Activated CD4-positive, CD25-positive, alpha-beta regulatory T cell treated with anti-CD3 and anti-CD28 coated beads, Interleukin-2, amount 50 U/mL, for 72 hours (primary cell): ENCODE measurements around the gene TPM1.
A peak's percentile ranks its signal among the peaks of the same experiment; 100 is the strongest.
"Not testable (repeated sequence)": the region's sequence is repeated elsewhere in the genome, so short reads cannot be mapped to it uniquely, and the experiment has no call there.

Experiments
- DNase-seq: peaks from one replicate; pipeline ENCODE4 v3.0.0; 2021

Gene TPM1

DNA sequence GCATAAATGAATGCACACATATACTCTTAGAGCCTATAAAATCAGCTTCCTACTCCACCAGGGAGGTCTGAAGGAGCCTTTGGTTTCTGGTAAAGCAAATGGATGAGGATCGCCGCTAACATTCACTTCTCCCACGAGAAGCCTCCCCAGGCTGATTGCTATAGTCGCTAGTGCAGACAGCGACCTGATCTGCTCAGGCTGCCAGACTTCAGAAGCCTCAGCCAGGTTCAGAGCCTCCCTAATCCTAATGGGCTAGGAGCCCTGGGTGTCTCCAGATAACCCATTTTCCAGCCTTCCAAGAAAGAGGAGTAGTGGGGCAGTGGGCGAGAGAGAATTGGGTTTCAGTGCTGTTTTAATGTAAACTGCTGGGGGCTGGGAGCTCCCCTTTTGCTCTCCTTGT lies 35.4 kb downstream of the TPM1 start:
- no peak for DNase-seq

GRCh38 chr15:63079947-63080626 lies 37.5 kb downstream of the TPM1 start:
- DNase-seq: no peak

DNA sequence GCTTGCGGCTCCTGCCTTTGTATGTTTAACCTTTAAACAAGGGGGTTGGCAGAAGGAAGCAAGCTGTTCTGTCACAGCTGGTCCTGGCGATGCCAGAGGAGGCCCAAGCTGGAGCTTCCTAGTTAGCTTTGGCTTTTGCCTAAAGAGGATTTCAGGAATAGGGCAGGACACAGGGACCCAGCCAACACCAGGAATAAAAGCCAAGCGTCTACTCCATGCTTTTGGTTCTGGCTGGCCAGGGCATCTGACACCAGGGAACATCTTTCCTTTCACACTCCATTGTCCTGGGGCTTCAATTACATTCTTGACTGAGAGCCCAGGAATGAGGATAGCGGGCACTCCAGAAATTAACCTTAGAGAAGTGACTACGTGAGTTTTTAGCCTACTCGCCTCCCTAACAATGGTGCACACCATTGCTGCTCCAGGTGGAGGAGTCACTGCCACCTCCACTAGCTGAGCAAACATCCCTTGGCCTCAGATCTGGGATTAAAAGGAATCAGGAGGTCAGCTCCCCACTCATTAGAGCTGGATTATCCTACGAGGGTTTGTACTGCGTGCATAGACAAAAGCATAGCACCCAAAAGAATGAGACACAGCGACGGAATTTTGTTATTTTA lies 38.2 kb downstream of the TPM1 start:
- DNase-seq: no peak

DNA sequence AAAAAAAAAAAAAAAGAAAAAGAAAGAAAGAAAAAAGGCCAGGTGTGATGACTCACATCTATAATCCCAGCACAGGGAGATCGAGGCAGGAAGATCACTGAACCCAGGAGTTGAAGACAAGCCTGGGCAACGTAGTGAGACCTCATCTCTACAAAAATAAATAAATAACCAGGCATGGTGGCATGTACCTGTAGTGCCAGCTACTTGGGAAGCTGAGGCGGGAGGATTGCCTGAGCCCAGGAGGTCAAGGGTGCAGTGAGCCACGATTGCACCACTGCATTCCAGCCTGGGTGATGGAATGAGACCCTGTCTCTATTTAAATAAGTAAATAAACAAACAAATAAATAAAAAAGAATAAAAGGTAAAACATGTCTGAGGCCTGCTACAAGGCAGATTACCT lies 39.8 kb downstream of the TPM1 start:
- DNase-seq: no peak

DNA sequence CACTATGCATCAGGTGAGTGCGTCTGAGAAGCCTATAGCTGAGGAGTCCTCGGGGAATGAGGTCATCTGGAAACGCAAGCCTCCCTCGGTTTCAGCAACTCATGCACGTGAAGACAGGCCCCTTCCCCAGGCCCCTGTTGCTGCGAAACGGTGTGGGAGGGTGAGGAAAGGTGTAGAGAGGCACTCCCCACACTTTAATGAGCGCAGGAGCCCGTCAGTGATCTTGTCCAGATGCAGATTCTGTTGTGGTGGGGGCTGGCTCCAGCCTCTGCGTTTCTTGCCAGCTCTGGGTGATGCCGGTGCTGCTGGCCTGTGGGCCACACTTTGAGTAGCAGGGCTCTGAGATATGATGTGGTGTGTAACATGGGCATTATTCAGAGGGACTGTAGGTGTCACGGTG lies 40.5 kb downstream of the TPM1 start:
- DNase-seq: no peak

GRCh38 chr15:63083541-63083940 lies 41.0 kb downstream of the TPM1 start:
- no peak for DNase-seq

- DNase-seq: no peak
Measured at GRCh38 chr15:63084806-63085205, 42.3 kb downstream of the TPM1 start.

DNA sequence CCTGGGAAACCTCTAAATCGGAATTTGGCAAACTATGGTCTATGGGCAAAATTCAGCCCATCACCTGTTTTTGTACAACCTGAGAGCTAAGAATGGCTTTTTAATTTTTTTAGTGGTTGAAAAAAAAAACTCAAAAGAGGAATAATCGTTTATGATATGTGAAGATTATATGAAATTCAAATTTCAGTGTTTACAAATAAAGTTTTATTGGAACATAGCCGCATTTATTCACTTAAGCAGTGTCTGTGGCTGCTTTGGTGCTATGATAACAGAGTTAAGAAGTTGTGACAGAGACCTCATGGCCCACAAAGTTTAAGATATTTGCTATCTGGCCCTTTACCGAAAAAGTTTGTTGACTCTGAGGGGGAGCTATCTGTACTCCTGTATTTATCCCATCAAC lies 42.7 kb downstream of the TPM1 start:
- no peak for DNase-seq

DNA sequence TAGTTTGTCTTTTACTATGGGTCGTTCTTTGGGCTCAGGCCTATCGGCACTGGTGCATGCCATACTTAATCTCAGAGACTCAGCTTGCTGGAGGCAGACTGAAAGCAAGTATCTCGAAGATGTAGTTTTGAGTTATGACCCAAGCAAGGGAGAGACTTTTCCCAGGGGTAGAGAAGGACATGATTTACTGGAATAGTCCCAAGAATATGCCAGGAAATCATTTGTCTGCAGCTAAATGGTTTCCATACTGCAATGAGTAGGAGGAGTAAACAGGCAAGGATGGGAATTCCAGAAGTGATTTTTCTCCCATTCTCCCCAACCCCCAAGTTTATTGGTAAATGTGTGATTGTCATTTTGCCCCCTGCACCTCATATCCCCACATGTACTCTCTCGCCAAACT lies 43.7 kb downstream of the TPM1 start:
- no peak for DNase-seq

DNA sequence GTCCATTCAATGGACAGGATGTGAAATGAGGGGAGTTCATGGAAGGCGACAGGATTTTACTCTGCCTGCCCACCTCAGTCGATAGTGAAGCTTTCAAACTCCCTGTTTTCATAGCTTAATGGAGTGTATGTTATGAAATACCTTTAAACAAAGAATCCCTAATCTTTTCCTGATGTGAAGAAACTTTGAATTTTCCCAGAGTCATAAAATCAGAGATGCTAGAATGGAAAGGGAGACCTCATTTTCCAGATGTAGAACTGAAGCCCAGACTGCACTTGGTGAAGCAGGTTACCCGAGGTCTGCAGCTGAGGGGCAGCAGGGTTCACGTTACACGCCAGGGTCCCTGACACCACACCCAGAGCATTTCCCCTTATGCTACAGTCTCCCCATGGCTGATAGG lies 44.4 kb downstream of the TPM1 start:
- no peak for DNase-seq

DNA sequence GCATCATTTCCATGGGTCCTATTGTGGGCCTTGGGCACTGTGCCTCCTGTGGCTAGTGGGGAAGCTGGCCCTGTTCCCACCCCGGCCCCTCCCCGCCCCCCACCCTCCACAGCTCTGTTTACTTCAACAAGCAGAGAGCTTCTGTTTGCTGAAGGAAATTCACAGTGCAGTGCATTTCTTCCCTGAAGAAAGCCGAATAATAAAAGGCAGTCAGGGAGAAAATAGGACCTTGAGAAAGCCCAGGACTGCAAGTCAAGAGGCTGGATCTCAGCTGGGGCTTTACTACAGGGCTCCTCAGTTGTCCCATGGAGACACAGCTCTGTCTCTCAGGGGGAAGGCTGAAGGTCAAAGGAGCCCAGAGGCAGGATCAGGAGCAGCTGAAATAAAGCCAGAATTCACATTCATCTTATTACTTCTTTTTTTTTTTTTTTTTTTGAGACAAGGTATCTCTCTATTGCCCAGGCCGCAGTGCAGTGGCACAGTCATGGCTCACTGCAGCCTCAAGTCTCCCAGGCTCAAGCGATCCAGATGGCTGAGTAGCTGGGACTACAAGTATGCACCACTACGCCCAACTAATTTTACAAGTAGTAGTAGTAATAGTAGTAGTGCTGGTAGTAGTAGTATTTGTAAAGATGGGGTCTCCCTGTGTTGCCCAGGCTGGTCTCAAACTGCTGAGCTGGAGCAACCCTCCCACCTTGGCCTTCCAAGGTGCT lies 46.1 kb downstream of the TPM1 start:
- no peak for DNase-seq

GRCh38 chr15:63089260-63090043 lies 46.9 kb downstream of the TPM1 start:
- DNase-seq: no peak

DNA sequence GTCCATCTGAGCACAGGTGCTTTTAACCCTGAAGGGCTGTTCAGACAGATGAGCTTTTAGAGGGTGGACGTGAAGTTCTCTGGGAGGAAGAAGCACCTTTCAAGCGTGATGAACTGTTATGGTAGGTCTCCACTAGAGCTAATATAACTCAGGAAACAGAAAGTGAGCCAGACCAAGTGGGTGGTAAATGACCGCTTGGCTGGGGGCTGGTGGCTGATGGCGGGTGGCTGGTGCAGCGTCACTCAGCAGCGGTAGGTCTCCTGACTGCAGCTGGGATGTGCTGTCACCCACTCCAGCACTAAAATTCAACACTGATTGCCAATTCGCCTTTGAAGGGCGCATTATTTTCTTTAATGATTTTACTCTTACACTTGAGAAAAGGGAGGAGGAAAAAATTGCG lies 47.9 kb downstream of the TPM1 start:
- DNase-seq: no peak

DNA sequence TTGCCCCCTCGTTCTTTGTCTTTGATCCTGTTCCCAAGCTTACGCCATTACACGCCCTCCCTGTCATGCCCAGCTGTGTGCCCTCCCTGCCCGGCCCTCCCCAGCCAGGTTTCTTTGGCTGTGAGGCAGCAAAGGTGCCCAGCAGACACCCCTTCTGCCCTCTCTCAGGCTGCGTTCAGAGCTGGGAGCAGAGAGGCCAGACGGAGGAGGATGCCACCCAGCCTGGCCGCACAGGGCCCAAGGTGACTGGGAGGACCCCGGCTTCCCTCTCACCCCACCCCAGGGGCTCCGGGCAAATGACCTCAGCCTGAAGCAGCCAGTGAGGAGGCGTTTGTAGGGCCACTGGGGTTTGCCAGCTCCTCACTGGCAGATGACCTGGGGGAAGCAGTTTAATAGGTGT lies 48.3 kb downstream of the TPM1 start:
- DNase-seq: no peak

GRCh38 chr15:63091679-63092446 lies 49.3 kb downstream of the TPM1 start:
- no peak for DNase-seq

DNA sequence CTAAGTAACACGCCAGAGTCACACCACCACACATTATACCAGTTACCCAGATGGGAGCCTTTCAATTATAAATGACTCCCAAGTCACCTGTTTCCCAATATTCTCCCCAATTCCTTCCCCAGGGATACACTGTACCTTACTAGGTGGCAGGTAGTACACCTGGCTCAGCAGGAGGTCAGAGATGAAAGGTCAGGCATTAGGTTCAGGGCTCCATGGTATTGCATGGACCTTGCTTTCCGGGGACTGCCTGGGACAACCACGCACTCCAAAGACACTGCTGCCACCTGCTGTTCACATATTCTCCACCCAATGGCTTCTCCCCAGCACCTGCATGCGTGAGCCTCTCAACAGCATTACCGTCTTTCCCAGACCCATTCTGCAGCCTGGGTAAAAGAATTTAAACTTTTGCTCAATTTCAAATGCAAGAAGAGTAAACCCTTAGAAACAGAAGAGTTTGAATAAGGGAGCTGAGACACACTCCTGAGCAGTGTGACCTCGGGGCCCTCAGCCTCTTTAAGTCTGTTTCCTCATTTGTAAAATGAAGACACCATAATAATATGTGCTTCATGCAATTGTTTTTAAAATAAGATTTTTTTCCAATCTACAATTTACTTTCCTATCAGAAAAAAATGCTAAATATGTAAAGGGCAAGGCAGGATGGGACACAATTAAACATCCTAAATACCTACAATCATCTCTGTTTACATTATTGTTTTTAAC lies 51.1 kb downstream of the TPM1 start:
- DNase-seq: peak; percentile 71

GRCh38 chr15:63094495-63094931 lies 52.0 kb downstream of the TPM1 start:
- DNase-seq: no peak

GRCh38 chr15:63096178-63096577 lies 53.6 kb downstream of the TPM1 start:
- no peak for DNase-seq

- not testable (repeated sequence) for DNase-seq
Measured at GRCh38 chr15:63098901-63099300, 56.4 kb downstream of the TPM1 start.

GRCh38 chr15:63099581-63099980 lies 57.0 kb downstream of the TPM1 start:
- not testable (repeated sequence) for DNase-seq

- no peak for DNase-seq
Measured at GRCh38 chr15:63103416-63103815, 60.9 kb downstream of the TPM1 start.

DNA sequence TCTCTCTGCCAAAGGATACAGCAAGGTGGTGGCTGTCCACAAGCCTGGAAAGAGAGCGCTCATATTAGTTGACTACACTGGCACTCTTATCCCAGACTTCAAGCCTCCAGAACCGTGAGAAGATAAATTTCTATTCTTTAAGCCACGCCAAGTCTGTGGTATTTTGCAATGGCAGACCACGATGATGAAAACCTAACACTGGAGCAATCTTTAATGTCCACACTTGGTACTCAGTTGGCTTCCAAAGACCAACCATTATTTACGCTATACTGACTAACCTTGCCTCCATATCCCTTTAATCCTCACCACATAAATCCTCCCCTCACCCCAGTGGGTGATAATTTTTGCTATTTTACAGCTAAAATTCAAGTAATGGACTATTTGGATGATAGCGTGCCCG lies 62.2 kb downstream of the TPM1 start:
- DNase-seq: no peak
